Sigmoid colon (tissue), 7 donors: ENCODE measurements around the gene ACOXL. TPM values are rescaled to one million over a fixed set of nuclear protein-coding genes. Genes with fewer than 3 reads are reported as not detected.

Experiments used
- DNase-seq: peaks from one replicate; pipeline ENCODE4 v3.0.0-alpha.2; 2019
- H3K27ac ChIP-seq, 4 donors: fragments of 200-600 bp; sonication (generic); one replicate each; pipeline ENCODE4 v1.5.1; 2016 to 2019; ENCODE audit warnings: mild to moderate bottlenecking in 1 of 4
- H3K27me3 ChIP-seq, 3 donors: fragments of 200-600 bp; sonication (generic); one replicate each; pipeline ENCODE4 v1.5.1; 2019; ENCODE audit warnings: mild to moderate bottlenecking in 1 of 3
- H3K36me3 ChIP-seq, 4 donors: fragments of 200-600 bp; sonication (generic); one replicate each; pipeline ENCODE4 v1.5.1; 2016 to 2019
- H3K4me1 ChIP-seq, 4 donors: fragments of 200-600 bp; sonication (generic); one replicate each; pipeline ENCODE4 v1.5.1; 2017 to 2019
- H3K4me3 ChIP-seq, 4 donors: fragments of 200-600 bp; sonication (generic); one replicate each; pipeline ENCODE4 v1.5.1; 2017 to 2019; ENCODE audit warnings: mild to moderate bottlenecking in 2 of 4, moderate library complexity in 1 of 4
- H3K9me3 ChIP-seq, 4 donors: fragments of 200-600 bp in 3 of 4; sonication (generic) in 3 of 4; one replicate each; pipeline versions ENCODE4 v1.5.1 to v1.6.1; 2013 to 2019
- CTCF ChIP-seq, 4 experiments: fragments of 450-650 bp in 3 of 4; fragments of 200-600 bp in 1 of 4; IDR thresholded peaks; one replicate each; pipeline ENCODE4 v1.5.1; 2016 to 2019; ENCODE audit warnings: antibody characterized with exemption in 4 of 4, mild to moderate bottlenecking in 3 of 4, moderate library complexity in 2 of 4
- EP300 ChIP-seq, 4 donors: sonication (generic); formaldehyde crosslinking; IDR thresholded peaks; one replicate each; pipeline ENCODE4 v1.6.1; 2017; ENCODE audit warnings: antibody characterized with exemption in 4 of 4
- POLR2A ChIP-seq, 2 donors: fragments of 450-650 bp; IDR thresholded peaks; one replicate each; pipeline ENCODE4 v1.6.1; 2016; ENCODE audit warnings: antibody characterized with exemption in 2 of 2, mild to moderate bottlenecking in 2 of 2, moderate library complexity in 2 of 2
- POLR2AphosphoS5 ChIP-seq, 4 donors: sonication (generic); formaldehyde crosslinking; IDR thresholded peaks; one replicate each; pipeline ENCODE4 v1.6.1; 2017; ENCODE audit warnings: antibody characterized with exemption in 4 of 4
- WGBS, 2 donors: extraction: QIAGEN DNeasy Blood & Tissue Kit; methylation state at CpG; one replicate each; pipeline ENCODE4 v1.1.7; 2013; 5-methylcytosine and 5-hydroxymethylcytosine counted together
- intact Hi-C: fragments of 100-400 bp; cut with DNase I; formaldehyde crosslinking; loops from one replicate; pipeline ENCODE4 v1.15.1; 2023
- polyA plus RNA-seq, 3 donors: library from polyadenylated mRNA; stranded (reverse); fragments of 200-250 nt; gene quantifications; one replicate each; pipeline ENCODE4 v1.2.3, GENCODE V29; 2013
- total RNA-seq, 4 donors: library from RNA; depleted of rRNA; stranded (reverse); fragments of >200 nt; gene quantifications; one replicate each; pipeline ENCODE4 v1.1.0, GENCODE V29; 2016
- donor health status: healthy with polysubstance abuse.
- donor health status: Bipolar disorder and iron deficiency.
- donor health status: healthy.

ACOXL gene
- total and polyA plus RNA-seq, 7 donors = 0.45 TPM; not detected in 6

DNA sequence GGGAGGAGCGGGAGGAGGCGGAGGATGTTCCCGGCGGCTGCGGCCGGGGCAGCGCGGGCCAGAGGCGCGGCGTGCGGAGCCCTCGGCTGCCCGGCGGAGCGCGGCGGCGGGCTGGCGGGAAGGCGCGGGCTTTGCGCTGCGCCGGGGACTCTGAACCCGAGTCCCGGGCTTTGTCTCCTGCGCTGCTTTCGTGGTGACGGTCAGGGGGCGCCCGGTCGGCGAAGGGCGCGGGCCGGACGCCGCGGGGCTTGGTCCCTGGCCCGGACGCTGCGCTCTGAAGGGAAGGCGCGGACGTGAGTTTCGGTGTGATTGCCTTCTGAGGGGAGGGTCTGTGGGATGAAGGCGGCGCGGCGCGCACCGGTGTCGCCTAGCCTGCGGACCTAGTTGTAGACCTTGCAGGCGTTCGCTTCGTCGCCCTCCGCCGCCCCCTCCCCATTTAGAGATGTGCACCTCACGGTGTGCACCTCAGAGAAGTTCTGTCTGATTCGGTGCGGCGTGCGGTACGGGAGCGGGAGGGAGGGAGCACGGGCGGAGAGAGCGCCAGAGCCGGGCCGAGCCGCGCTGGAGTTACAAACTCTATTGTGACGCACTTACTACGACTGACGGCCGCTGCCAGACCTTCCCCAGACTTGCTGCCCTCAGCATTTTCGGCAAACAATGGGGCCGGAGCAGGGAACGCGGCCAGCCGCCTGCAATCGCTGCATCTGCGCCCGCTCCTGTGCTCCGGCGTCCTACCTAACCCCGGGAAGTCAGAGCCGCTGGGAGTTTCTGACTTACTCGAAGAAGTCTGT is 390.5 kb downstream of the ACOXL start:
- 0 to 1% methylated on average over 92 of the region's 92 CpGs for WGBS, 2 donors
- Histone ChIP-seq H3K4me3 (peak overlapping the region; percentile 74 to 82 (median 76)), H3K36me3 (peaks cover 0 to 21% (median 2%) of the 10 kb centered on the region in 4 donors), H3K27me3 (peaks cover 18 to 27% (median 21%) of the 10 kb centered on the region in 3 donors), H3K9me3 (no peaks in the 10 kb centered on the region), H3K27ac (peak overlapping the region; percentile 82 to 83 (median 82)), H3K4me1 (peaks cover 0 to 47% (median 41%) of the 10 kb centered on the region in 4 donors)
- intact Hi-C loops = loop anchor here (10.0 kb wide), 1 partner anchor 932 kb away; the partner anchor contains the start of gene TMEM87B
- TF ChIP-seq POLR2AphosphoS5 (IDR thresholded peaks at IDR 0.05) (peak; percentile 26 to 74 (median 58)), POLR2A (IDR thresholded peaks at IDR 0.05) (no peak)
- peak; percentile 94 for DNase-seq

DNA sequence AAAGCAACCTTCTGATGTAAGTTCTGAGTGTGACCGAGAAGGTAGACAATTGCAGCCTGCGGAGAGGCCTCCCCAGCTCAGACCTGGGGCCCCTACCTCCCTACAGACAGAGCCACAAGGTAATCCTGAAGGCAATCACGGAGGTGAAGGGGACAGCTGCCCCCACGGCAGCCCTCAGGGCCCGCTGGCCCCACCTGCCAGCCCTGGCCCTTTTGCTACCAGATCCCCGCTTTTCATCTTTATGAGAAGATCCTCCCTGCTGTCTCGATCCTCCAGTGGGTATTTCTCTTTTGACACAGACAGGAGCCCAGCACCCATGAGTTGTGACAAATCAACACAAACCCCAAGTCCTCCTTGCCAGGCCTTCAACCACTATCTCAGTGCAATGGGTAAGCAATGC is 391.4 kb downstream of the ACOXL start:
- DNase-seq = no peak
- peaks cover 15 to 18% (median 16%) of the 10 kb centered on the region in 3 donors for H3K27me3 ChIP-seq
- peaks cover 0 to 21% (median 2%) of the 10 kb centered on the region in 4 donors for H3K36me3 ChIP-seq
- intact Hi-C loops = loop anchor here (10.0 kb wide), 1 partner anchor 931 kb away; the partner anchor contains the start of gene TMEM87B
- no peak overlapping the region for H3K4me3 ChIP-seq
- TF ChIP-seq EP300 (IDR thresholded peaks at IDR 0.05) (no peak), CTCF (IDR thresholded peaks at IDR 0.05) (no peak), POLR2AphosphoS5 (IDR thresholded peaks at IDR 0.05) (no peak), POLR2A (IDR thresholded peaks at IDR 0.05) (no peak)
- peaks cover 0 to 38% (median 32%) of the 10 kb centered on the region in 4 donors for H3K4me1 ChIP-seq
- 86 to 93% methylated on average over 7 of the region's 7 CpGs for WGBS, 2 donors
- no peaks in the 10 kb centered on the region for H3K9me3 ChIP-seq
- no peak overlapping the region for H3K27ac ChIP-seq

- WGBS, 2 donors = 89 to 90% methylated on average over 1 of the region's 1 CpG
- Histone ChIP-seq H3K9me3 (no peaks in the 10 kb centered on the region), H3K27me3 (no peaks in the 10 kb centered on the region), H3K4me3 (no peak overlapping the region), H3K4me1 (peaks cover 0 to 15% (median 10%) of the 10 kb centered on the region in 4 donors), H3K27ac (no peak overlapping the region), H3K36me3 (peaks cover 0 to 21% (median 2%) of the 10 kb centered on the region in 4 donors)
- no peak for DNase-seq
- TF ChIP-seq POLR2AphosphoS5 (IDR thresholded peaks at IDR 0.05) (no peak), CTCF (IDR thresholded peaks at IDR 0.05) (no peak), POLR2A (IDR thresholded peaks at IDR 0.05) (no peak), EP300 (IDR thresholded peaks at IDR 0.05) (no peak)
- intact Hi-C loops = loop anchor here (10.0 kb wide), 1 partner anchor 928 kb away; the partner anchor contains the start of gene TMEM87B
Observed at GRCh38 chr2:111126581-111126980, 394.2 kb downstream of the ACOXL start.

DNA sequence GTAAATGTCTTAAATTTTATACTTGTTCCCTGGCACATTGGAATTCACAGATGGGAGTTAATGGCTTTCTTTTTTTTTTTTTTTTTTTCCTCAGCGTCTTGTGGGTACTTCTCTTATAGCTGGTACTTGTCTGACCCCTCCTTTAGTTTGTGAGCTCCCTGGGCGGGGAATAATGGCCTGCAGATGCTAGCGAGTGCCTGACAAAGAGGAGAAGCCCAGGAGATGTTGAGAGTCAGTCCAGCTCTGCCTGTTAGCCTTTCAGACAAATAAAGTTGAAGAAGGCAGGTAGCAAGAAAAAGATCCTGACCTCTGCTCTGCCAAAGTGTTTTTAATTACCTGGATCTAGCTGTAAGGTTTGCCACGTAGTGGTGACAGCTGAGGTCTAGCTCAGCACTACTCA is 395.0 kb downstream of the ACOXL start:
- Histone ChIP-seq H3K36me3 (peaks cover 0 to 21% (median 2%) of the 10 kb centered on the region in 4 donors), H3K9me3 (no peaks in the 10 kb centered on the region), H3K27me3 (no peaks in the 10 kb centered on the region), H3K4me1 (peaks cover 0 to 8% (median 4%) of the 10 kb centered on the region in 4 donors), H3K4me3 (no peak overlapping the region), H3K27ac (no peak overlapping the region)
- intact Hi-C loops = loop anchor here (10.0 kb wide), 1 partner anchor 927 kb away; the partner anchor contains the start of gene TMEM87B
- 71 to 84% methylated on average over 4 of the region's 4 CpGs for WGBS, 2 donors
- TF ChIP-seq CTCF (IDR thresholded peaks at IDR 0.05) (no peak), POLR2AphosphoS5 (IDR thresholded peaks at IDR 0.05) (no peak), EP300 (IDR thresholded peaks at IDR 0.05) (no peak), POLR2A (IDR thresholded peaks at IDR 0.05) (no peak)
- no peak for DNase-seq

DNA sequence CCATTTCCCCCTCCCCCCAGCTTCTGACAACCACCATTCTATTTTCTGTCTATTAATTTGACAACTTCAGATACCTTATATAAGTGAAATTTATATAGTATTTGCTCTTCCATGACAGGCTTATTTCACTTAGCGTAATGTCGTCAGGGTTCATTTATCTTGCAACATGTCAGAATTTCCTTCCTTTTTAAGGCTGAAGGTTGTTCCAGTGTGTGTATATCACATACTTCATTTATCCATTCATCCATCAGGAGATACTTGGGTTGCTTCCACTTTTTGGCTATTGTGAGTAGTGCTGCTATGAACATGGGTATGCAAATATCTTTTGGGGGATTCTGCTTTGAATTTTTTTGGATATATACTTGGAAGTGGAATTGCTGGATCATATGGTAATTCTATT is 395.7 kb downstream of the ACOXL start:
- no peaks in the 10 kb centered on the region for H3K9me3 ChIP-seq
- no peaks in the 10 kb centered on the region for H3K27me3 ChIP-seq
- no peak overlapping the region for H3K27ac ChIP-seq
- intact Hi-C loops = loop anchor here (10.0 kb wide), 1 partner anchor 927 kb away; the partner anchor contains the start of gene TMEM87B
- H3K4me3 ChIP-seq = no peak overlapping the region
- H3K36me3 ChIP-seq = peaks cover 0 to 21% (median 2%) of the 10 kb centered on the region in 4 donors
- TF ChIP-seq POLR2AphosphoS5 (IDR thresholded peaks at IDR 0.05) (no peak), POLR2A (IDR thresholded peaks at IDR 0.05) (no peak), CTCF (IDR thresholded peaks at IDR 0.05) (no peak), EP300 (IDR thresholded peaks at IDR 0.05) (no peak)
- DNase-seq = no peak
- H3K4me1 ChIP-seq = peaks cover 0 to 8% (median 4%) of the 10 kb centered on the region in 4 donors
- WGBS, 2 donors = 89 to 95% methylated on average over 2 of the region's 2 CpGs
